ENCODE results near the gene OSCAR.
A peak's percentile ranks its signal among the peaks of the same experiment; 100 is the strongest.

OSCAR gene, protein sequence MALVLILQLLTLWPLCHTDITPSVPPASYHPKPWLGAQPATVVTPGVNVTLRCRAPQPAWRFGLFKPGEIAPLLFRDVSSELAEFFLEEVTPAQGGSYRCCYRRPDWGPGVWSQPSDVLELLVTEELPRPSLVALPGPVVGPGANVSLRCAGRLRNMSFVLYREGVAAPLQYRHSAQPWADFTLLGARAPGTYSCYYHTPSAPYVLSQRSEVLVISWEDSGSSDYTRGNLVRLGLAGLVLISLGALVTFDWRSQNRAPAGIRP

GRCh38 chr19:54100561-54100960 lies at the start of gene OSCAR:
Gene OSCAR, minus strand, starts transcription at chr19:54100803. Its CDS starts 11 bp downstream, at chr19:54100792.
- DNase-seq = no peak

DNA sequence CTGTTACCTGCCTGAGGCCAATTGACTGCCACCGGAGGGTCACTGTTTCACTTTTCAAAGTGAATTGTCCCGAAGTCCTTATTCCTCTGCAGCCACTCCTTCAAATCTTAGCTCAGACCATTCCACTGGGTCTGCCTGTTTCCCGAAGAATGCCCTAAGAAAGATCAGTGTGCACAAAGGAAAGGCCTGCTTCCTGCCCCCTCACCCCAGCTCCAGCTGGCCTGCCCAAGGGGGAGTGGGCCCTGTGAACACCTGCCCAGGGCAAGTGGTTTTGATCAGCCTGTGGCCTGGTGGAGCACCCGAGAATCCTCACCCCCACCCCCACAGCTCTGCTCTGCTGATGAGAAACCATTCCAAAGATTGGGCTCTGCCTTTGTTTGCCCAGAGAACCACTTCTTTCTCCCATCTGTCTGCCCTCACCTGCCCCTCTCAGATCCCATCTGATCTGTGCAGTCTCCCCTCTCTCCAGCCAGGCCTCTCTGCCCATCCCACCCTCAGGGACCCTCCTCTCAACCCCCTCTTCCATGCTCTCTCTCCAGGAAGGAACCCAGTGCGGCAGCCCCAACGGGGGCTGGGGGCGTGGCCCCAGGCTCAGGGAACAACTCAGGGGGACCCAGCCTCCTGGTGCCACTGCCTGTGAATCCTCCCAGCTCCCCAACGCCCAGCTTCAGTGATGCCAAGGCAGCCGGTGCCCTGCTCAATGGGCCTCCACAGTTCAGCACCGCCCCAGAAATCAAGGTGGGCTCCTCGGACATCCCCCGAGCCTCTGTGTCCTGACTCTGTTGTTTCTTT lies 48.6 kb upstream of the OSCAR start:
- no peak for DNase-seq

- no peak for DNase-seq
Measured at GRCh38 chr19:54148158-54148557, 47.6 kb upstream of the OSCAR start.

GRCh38 chr19:54147676-54148075 lies 47.1 kb upstream of the OSCAR start:
- no peak for DNase-seq

GRCh38 chr19:54145541-54146158 lies 45.0 kb upstream of the OSCAR start:
- DNase-seq = no peak

DNA sequence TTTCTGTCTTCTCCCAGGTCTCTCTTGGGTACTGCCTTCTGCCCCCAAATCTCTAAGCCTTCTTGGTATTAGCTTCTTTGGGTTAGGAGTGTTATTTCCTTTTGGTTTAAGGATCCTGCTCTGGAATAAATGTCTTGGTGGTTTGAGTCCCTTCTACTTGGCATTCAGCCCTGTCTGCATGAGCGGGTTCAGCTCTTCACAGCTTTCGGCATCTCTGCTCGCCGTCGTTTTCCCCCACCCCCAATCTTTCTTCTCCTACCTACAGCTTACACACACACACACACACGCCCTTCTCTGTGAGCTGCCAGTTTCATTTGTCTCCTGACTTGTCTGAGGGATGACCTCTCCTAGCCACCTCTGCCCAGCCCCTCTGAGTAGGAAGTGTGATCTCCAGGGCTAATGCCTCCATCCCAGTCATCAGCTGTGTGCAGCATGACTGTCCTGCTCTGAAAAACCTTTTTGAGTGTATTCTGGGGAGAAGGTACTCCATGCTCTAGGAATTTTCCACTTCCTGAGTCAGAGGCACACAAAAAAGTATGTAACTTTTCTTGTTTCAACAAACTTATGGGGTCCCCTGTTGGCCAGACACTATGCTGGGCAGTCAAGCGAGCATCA lies 41.7 kb upstream of the OSCAR start:
- DNase-seq = no peak

DNA sequence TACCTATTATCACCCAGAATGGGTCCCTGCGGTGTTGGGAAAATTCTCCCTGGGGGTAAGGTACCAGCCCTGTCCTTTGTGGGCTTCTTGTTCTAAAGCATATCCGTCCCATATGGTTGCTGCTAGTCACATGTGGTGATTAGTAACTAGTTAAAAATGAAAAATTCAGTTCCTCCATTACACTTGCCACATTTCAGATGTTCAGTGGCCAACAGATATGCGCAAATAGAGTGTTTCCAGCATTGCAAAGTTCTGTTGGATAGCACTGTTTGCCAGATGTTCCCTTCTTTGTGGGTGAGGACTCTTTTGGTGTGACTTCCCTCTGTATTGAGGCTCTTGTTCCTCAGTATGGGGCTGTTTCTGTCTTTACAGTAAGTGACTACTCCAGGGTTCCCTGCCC lies 40.8 kb upstream of the OSCAR start:
- DNase-seq = no peak

- DNase-seq = peak; percentile 18
Measured at GRCh38 chr19:54138489-54139256, 38.1 kb upstream of the OSCAR start.

DNA sequence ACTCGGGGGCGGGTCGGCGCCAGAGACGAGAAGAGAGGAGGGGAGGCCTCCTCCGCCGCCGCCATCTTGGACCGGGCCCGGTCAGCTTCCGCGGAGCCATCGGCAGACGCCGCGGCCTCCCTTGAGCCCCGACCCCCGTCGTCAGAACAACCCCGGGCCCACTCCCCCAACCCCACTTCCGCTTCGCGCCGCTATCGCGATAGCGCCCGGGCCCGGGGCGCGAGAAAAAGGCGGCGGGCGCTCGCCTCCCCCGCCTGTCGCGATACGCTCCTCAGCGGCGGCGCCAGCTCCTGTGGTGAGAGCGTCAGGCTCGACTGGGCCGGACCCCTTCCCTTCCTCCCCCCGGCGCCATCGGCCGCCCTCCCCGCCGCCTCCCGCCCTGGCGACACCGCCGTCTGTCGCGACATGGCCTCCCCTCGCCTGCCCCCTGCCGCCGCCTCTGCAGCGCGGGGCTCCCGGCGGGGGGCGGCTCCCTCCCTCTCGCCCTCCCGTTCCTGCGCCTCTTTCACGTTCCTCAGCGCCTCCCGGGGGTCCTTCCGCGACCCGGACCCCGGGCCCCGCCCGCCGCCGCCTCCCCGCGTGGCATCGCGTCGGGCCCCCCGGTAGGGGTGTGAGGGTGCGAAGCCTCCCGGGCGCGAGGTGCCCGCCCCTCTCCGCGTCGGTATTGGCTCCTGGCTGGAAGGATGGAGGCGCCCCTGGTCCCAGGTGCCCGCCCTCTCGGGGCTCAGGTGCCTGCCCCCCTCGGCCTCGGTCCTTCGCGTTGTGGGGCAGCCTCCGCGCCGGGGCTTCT lies 37.3 kb upstream of the OSCAR start, which contains the start of gene CNOT3:
TSS of gene CNOT3 (plus strand) at position 64 of the 790 bp plus-strand sequence. CDS start 5,217 bp downstream, outside the sequence.
- DNase-seq = peak; percentile 18

DNA sequence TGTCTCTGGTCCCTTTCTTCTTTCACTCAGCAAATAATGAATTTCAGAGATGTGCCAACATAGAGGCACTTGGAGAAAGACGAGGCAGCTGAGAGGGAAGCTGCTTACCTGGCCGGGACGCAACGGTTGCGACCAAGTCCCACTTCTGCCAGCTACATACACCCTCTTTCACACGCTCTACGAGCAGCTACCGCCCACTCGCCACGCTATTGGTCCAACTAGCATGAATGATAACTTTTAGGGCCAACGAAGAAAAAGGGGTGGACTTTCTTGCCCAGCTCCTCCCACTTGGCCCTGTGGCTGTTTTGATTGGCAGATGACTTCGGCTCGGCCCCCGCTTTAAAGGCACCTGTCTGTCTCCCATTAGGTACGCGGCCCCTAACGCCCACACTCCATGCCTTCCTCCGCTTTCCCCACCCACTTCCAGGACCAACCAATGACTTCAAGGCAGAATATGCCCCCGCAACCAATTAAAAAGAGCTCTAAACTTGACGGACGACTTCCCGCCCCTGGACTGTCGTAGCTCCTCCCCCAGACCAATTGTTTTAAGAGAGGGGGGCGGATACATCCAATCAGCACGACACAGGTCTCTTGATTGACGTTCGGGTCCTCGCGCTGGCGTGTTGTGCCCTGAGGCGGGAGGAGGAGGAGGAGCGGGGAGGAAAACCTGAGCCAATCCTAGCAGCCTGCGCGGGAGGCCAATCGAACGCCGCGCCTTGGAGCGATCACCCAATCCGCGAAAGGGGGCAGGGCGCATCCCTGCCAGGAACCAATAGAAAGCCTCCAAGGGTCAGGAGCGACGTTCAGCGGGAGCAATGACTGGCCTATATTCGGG lies 36.5 kb upstream of the OSCAR start:
- peak; percentile 100 for DNase-seq

DNA sequence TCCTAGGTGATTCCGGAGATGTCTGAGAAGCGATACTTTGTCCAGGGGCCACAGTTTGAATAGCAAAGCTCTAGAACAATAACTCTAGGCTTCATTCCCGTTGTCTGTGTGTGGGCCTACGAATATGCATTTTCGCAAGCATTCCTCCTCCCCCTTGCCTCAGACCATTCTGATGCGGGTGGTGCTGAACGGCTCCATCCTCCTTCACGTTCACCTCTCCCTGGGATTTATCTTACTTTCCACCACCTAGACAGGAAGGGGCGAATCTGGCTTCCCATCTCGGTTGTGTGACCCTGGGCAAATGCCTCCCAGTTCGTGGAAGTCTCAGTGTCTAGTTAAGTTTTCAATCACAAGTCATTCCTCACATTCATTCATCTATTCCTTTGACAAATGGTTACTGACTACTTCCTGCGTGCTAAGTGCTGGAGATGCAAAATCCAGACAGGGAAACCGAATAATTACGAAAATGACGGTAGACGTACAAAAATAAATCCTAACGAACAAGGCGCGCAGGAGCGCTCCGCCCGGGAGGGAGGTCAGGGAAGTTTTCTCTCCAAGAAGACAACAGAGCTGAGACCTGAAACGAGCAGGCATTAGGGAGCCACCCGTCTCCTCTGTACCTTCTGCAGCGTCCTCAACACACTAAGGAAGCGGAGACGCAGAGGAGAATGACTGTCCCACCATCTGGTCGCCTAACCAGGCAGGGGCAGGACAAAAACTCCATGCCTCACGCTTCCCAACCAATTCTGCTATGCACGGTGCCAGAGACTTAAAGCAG lies 35.7 kb upstream of the OSCAR start:
- DNase-seq = peak; percentile 75

- no peak for DNase-seq
Measured at GRCh38 chr19:54133957-54134590, 33.5 kb upstream of the OSCAR start.

GRCh38 chr19:54133312-54133956 lies 32.8 kb upstream of the OSCAR start:
- DNase-seq = peak; percentile 80

DNA sequence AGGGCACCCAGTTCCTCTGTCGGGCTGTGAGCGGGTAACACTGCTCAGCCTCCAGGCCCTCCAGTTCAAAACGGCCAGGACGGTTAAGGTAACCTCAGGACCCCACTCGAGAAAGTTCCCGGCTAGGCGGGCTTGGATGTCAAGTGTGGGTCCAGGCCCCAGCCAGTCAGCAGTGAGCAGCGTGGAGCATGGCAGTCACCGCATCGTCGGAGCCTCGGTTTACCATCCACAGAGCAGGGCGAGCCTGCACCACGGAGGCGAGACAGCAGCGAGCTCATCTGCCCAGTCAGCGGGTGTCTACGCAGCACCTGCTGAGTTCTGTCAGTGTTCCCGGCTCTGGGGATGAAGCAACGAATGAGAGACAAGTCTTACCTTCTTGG lies 29.0 kb upstream of the OSCAR start:
- DNase-seq = no peak

DNA sequence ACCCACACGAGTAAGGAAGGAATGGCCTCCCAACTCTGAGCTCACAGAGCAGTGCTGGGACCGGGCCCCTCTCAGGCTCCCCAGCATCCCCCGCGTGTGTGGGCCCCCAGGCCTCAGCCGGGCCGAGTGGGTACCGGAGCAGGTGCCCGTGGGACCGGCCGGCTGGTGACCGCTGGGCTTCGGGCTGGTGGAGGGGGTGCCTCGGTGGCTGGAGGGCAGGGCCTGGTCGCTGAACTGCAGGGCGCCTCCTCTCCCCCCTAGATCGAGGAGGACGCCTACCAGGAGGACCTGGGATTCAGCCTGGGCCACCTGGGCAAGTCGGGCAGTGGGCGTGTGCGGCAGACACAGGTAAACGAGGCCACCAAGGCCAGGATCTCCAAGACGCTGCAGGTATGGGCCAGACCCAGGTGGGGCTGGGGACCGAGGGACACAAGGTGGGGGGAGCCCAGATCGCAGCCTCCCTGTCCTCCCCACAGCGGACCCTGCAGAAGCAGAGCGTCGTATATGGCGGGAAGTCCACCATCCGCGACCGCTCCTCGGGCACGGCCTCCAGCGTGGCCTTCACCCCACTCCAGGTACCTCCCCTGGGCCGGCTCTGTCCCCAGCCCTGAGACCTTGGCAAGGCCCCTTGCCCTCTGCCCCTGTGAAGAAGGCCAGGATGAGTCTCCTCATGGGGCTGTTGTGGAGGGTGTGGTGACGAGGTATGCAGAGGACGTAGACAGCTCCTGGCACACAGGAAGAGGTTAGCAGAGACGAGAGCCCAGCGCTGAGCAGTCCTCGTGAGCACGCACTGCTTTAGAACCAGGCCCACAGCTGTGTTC lies 28.4 kb upstream of the OSCAR start:
- no peak for DNase-seq

DNA sequence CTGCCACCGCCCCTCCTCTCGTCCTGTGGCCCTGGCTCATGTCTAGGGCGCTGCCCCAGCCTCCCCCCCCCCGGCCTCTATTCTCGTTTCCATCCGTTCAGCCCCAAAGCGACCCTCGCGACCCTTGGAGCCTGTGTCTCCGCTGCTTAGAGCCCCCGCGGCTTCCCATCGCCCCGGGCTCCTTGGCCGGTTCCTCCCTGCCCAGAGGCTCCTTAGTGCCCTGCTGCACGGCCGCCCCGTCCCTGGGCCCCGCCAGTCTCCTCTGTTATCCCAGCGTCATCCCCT lies 27.8 kb upstream of the OSCAR start:
- DNase-seq = no peak

DNA sequence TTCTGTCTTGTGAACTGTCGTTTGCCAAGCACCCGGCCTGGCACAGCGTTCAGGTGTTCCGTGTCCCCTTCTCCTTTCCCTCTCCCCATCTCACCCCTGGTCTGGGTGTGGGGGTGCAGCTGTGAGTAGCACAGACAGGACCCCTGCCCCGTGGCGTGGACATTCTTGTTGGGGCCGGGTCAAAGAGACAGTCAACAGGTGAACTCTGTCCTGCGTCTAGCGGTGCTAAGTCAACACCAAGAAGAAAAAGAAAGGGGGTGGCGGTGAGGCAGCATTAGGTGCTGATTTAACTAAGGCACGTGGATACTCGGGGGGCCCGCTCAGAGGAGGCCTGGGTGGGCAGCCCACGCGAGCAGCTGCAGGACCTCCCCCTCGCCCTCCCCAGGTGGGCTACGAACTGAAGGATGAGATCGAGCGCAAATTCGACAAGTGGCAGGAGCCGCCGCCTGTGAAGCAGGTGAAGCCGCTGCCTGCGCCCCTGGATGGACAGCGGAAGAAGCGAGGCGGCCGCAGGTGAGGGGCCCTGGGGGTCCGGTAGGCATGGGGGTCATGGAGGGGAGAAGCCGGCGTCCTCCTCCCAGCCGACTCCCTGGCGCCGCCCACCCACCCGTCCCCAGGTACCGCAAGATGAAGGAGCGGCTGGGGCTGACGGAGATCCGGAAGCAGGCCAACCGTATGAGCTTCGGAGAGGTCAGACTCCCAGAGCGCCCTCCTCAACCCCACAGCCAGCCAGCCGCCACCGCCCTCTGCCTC lies 27.3 kb upstream of the OSCAR start:
- no peak for DNase-seq

GRCh38 chr19:54125713-54126112 lies 25.1 kb upstream of the OSCAR start:
- DNase-seq = no peak

Data from NCI-H2171 treated with DMSO at 0.1 percent for 48 hours (cell line).